Peyer's patch (tissue), 4 donors: ENCODE results near the gene DHX34.

Experiments used
- CTCF ChIP-seq, 6 experiments: fragments of 450-650 bp in 4 of 6; fragments of 200-600 bp in 2 of 6; sonication (generic) in 1 of 6; IDR thresholded peaks; one replicate each; pipeline ENCODE4 v1.5.1; 2017 to 2019; ENCODE audit warnings: antibody characterized with exemption in 6 of 6, mild to moderate bottlenecking in 3 of 6, moderate library complexity in 1 of 6
- POLR2A ChIP-seq, 2 donors: fragments of 450-650 bp; IDR thresholded peaks; one replicate each; pipeline ENCODE4 v1.5.1; 2017; ENCODE audit warnings: antibody characterized with exemption in 2 of 2, mild to moderate bottlenecking in 2 of 2, moderate library complexity in 2 of 2

GRCh38 chr19:47377801-47378200, 28.7 kb downstream of the DHX34 start:
- TF ChIP-seq CTCF (IDR thresholded peaks at IDR 0.05), result no peak
- no peak for TF ChIP-seq POLR2A (IDR thresholded peaks at IDR 0.05)
